Caco-2 (cell line): ENCODE data around the gene HCK. TPM values are rescaled to one million over a fixed set of nuclear protein-coding genes. Genes with fewer than 3 reads are reported as not detected.

Experiments used
- BruUV-seq: library from RNA; stranded (reverse); fragments of 400-500 nt; replicated peaks from 2 replicates; lab custom pipeline; 2021; lab: Mats Ljungman, UMichigan
- CTCF ChIA-PET: fragments of 300-600 bp; sonication (Branson Sonifier 250); formaldehyde crosslinking; loops from one replicate; lab custom pipeline; 2022; ENCODE audit warnings: antibody characterized with exemption; lab: Charles Lee
- POLR2A ChIA-PET: fragments of 300-600 bp; sonication (Branson Sonifier 250); formaldehyde crosslinking; loops from one replicate; lab custom pipeline; 2022; ENCODE audit warnings: antibody characterized with exemption; lab: Charles Lee
- DNase-seq, 2 experiments: peaks; one replicate each; pipeline versions ENCODE4 v3.0.0 to v3.0.0-alpha.2; 2020 to 2022
- H3K27me3 ChIP-seq: replicated peaks from 2 replicates; pipeline ENCODE4 v1.6.0; 2011; ENCODE audit warnings: low read length; ENCODE audit not compliant: control insufficient read depth, insufficient read depth
- H3K36me3 ChIP-seq: 2 replicates; pipeline ENCODE4 v1.5.1; 2011; ENCODE audit warnings: low read length; ENCODE audit not compliant: control insufficient read depth, insufficient read depth
- H3K4me1 ChIP-seq: fragments of 250-450 bp; sonication (Bioruptor Pico); 2 replicates; pipeline ENCODE4 v1.5.1; 2020; ENCODE audit warnings: mild to moderate bottlenecking
- H3K4me3 ChIP-seq: 2 replicates; pipeline ENCODE4 v1.5.1; 2011; ENCODE audit warnings: low read depth, mild to moderate bottlenecking, control low read depth, low read length
- H3K9me3 ChIP-seq: fragments of 250-450 bp; sonication (Bioruptor Pico); 2 replicates; pipeline ENCODE4 v1.5.1; 2020; ENCODE audit warnings: mild to moderate bottlenecking, moderate library complexity
- H3K27ac Mint-ChIP-seq: one replicate; pipeline ENCODE4 v1.8.0; 2022; ENCODE audit warnings: mixed read lengths; ENCODE audit not compliant: unreplicated experiment
- H3K27me3 Mint-ChIP-seq: one replicate; pipeline ENCODE4 v1.8.0; 2022; ENCODE audit warnings: mixed read lengths; ENCODE audit not compliant: insufficient read depth, unreplicated experiment
- H3K36me3 Mint-ChIP-seq: one replicate; pipeline ENCODE4 v1.8.0; 2022; ENCODE audit warnings: mild to moderate bottlenecking, mixed read lengths; ENCODE audit not compliant: insufficient read depth, unreplicated experiment
- H3K4me1 Mint-ChIP-seq: one replicate; pipeline ENCODE4 v1.8.0; 2022; ENCODE audit warnings: low read depth, mixed read lengths; ENCODE audit not compliant: unreplicated experiment
- H3K4me3 Mint-ChIP-seq: one replicate; pipeline ENCODE4 v1.8.0; 2022; ENCODE audit warnings: mild to moderate bottlenecking, moderate library complexity, mixed read lengths; ENCODE audit not compliant: unreplicated experiment
- H3K9me3 Mint-ChIP-seq: one replicate; pipeline ENCODE4 v1.8.0; 2022; ENCODE audit warnings: mixed read lengths; ENCODE audit not compliant: unreplicated experiment
- intact Hi-C: fragments of 100-400 bp; cut with micrococcal nuclease; formaldehyde crosslinking; loops from one replicate; pipeline ENCODE4 v1.10.0; 2022; ENCODE audit not compliant: unreplicated experiment
- total RNA-seq: library from RNA; stranded (reverse); gene quantifications from 2 replicates; pipeline ENCODE4 v1.2.3, GENCODE V29; 2022
- TF ChIP-seq, protein P1 (sequence below), 2 experiments: fragments of 200-600 bp in 1 of 2; IDR thresholded peaks; 1 replicate in 1 of 2; 2 replicates in 1 of 2; pipeline versions ENCODE4 v1.5.1 to v1.8.0; 2011 to 2022; ENCODE audit warnings: antibody characterized with exemption in 1 of 2, control low read depth in 1 of 2, inconsistent platforms in 1 of 2, low read depth in 1 of 2, low read length in 1 of 2, mild to moderate bottlenecking in 1 of 2, moderate library complexity in 1 of 2; ENCODE audit not compliant: insufficient read depth in 1 of 2, severe bottlenecking in 1 of 2, unreplicated experiment in 1 of 2

HCK gene
- total RNA-seq, 1 experiment from 2014 or later, result not detected

DNA sequence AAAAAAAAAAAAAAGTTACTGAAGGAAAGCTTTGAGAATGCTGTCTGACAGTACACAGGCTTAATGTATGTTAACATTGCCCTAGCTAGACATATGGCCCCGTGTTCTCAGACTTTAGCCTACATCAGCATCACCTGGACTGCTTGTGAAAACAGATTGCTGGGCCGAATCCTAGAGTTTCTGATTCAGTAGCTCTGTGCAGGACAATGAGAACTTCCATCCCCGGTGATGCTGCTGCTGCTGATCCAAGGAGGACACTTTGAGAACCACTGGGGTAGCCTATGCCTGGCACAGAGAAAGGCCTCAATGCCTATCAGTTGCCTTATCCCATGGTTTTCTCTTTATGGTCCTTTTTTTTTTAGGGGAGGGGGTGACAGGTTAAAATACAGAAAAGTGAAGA is 1.6 kb downstream of the HCK start:
- Histone ChIP-seq H3K9me3 (0 out of 2 replicates have a peak, but pooled peaks cover 10% of the 10 kb centered on the region), H3K4me1 (no peaks in the 10 kb centered on the region), H3K4me3 (no peak overlapping the region), H3K27me3 (peaks cover 7% of the 10 kb centered on the region), H3K36me3 (no peaks in the 10 kb centered on the region)
- H3K27me3 Mint-ChIP-seq, result peaks cover 36% of the 10 kb centered on the region
- TF ChIP-seq, protein P1, sequence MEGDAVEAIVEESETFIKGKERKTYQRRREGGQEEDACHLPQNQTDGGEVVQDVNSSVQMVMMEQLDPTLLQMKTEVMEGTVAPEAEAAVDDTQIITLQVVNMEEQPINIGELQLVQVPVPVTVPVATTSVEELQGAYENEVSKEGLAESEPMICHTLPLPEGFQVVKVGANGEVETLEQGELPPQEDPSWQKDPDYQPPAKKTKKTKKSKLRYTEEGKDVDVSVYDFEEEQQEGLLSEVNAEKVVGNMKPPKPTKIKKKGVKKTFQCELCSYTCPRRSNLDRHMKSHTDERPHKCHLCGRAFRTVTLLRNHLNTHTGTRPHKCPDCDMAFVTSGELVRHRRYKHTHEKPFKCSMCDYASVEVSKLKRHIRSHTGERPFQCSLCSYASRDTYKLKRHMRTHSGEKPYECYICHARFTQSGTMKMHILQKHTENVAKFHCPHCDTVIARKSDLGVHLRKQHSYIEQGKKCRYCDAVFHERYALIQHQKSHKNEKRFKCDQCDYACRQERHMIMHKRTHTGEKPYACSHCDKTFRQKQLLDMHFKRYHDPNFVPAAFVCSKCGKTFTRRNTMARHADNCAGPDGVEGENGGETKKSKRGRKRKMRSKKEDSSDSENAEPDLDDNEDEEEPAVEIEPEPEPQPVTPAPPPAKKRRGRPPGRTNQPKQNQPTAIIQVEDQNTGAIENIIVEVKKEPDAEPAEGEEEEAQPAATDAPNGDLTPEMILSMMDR (IDR thresholded peaks at IDR 0.05; ENCODE audit: insufficient read depth in 1 of 2, low read depth in 1 of 2, low read length in 1 of 2, severe bottlenecking in 1 of 2, unreplicated experiment in 1 of 2), result no peak
- H3K9me3 Mint-ChIP-seq, result no peaks in the 10 kb centered on the region
- no peaks in the 10 kb centered on the region for H3K4me1 Mint-ChIP-seq
- intact Hi-C loops, result no loop called here
- POLR2A ChIA-PET, result no interaction called here
- no peak overlapping the region for H3K4me3 Mint-ChIP-seq
- no peak overlapping the region for H3K27ac Mint-ChIP-seq
- no TSS peak for BruUV-seq
- DNase-seq, result peak in 1 of 2 experiments; percentile 39
- CTCF ChIA-PET, result interaction anchor here (0.7 kb wide), 1 partner anchor 28 kb away, joined by 3 read pairs; no protein-coding TSS in a partner anchor
- H3K36me3 Mint-ChIP-seq, result no peaks in the 10 kb centered on the region

DNA sequence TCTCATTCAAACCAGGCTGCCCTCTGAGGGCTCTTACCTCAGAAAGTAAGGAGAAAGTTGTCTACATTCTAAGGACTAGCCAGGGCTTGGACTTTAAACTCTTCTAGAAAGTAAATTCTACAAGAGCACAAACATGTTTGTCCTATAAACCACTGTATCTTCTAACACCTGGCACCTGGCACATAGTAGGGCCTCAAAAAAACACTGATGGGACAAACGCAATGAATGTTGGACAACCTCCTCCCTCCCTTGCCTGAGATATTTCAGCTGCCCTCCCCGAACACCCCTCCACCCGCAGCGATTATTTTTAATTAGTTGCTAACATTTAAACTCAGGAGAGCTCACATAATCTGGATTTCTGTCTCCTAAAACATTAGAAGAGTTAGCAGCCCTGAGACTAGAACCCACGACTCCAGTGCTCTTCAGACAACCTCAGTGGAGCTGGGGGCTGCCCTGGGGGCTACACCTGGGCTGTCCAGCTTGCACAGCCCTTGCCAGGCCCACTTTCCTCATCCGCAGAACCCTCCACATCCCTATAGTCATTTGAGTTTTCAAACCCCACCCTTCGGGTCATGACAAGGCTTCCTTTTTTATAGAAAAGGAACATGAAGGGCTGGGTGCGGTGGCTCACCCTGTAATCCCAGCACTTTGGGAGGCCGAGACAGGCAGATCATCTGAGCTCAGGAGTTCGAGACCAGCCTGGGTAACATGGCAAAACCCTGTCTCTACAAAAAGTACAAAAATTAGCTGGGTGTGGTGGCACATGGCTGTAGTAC is 4.9 kb downstream of the HCK start:
- H3K27me3 ChIP-seq, result peaks cover 3% of the 10 kb centered on the region
- H3K36me3 ChIP-seq, result no peaks in the 10 kb centered on the region
- intact Hi-C loops, result no loop called here
- TF ChIP-seq, protein P1 (IDR thresholded peaks at IDR 0.05; ENCODE audit: insufficient read depth in 1 of 2, low read depth in 1 of 2, low read length in 1 of 2, severe bottlenecking in 1 of 2, unreplicated experiment in 1 of 2), result no peak
- POLR2A ChIA-PET, result no interaction called here
- no peaks in the 10 kb centered on the region for H3K4me1 ChIP-seq
- Mint-ChIP-seq H3K4me3 (no peak overlapping the region), H3K27me3 (peaks cover 30% of the 10 kb centered on the region), H3K36me3 (no peaks in the 10 kb centered on the region), H3K4me1 (no peaks in the 10 kb centered on the region), H3K27ac (no peak overlapping the region), H3K9me3 (no peaks in the 10 kb centered on the region)
- no TSS peak for BruUV-seq
- no peak for DNase-seq
- 0 out of 2 replicates have a peak, but pooled peaks cover 1% of the 10 kb centered on the region for H3K9me3 ChIP-seq
- no peak overlapping the region for H3K4me3 ChIP-seq
- CTCF ChIA-PET, result no interaction called here

GRCh38 chr20:32057656-32058184 is 5.7 kb downstream of the HCK start:
- DNase-seq, result no peak
- Histone ChIP-seq H3K4me3 (no peak overlapping the region), H3K36me3 (no peaks in the 10 kb centered on the region), H3K27me3 (peaks cover 2% of the 10 kb centered on the region), H3K9me3 (no peaks in the 10 kb centered on the region), H3K4me1 (no peaks in the 10 kb centered on the region)
- BruUV-seq, result no TSS peak
- Mint-ChIP-seq H3K27ac (no peak overlapping the region), H3K9me3 (no peaks in the 10 kb centered on the region), H3K4me1 (no peaks in the 10 kb centered on the region), H3K36me3 (no peaks in the 10 kb centered on the region), H3K4me3 (no peak overlapping the region), H3K27me3 (peaks cover 31% of the 10 kb centered on the region)
- TF ChIP-seq, protein P1 (IDR thresholded peaks at IDR 0.05; ENCODE audit: insufficient read depth in 1 of 2, low read depth in 1 of 2, low read length in 1 of 2, severe bottlenecking in 1 of 2, unreplicated experiment in 1 of 2), result no peak
- intact Hi-C loops, result no loop called here
- ChIA-PET POLR2A (no interaction called here), CTCF (no interaction called here)
